ENCODE data around the gene DACT3. TPM values are rescaled to one million over a fixed set of nuclear protein-coding genes. Genes with fewer than 3 reads are reported as not detected.

DACT3 gene
- total RNA-seq, 4 donors from 2014 or later: 0.26 to 1.0 (median 0.39) TPM

GRCh38 chr19:46615966-46616365, 45.0 kb downstream of the DACT3 start:
- TF ChIP-seq CTCF (IDR thresholded peaks at IDR 0.05 in 4 of 5, conservative IDR thresholded peaks at IDR 0.05 in 1 of 5) (no peak), POLR2A (IDR thresholded peaks at IDR 0.05) (no peak)
- Histone ChIP-seq H3K27me3 (no peaks in the 10 kb centered on the region), H3K27ac (no peak overlapping the region), H3K4me3 (no peak overlapping the region), H3K9me3 (no peaks in the 10 kb centered on the region), H3K36me3 (no peaks in the 10 kb centered on the region), H3K4me1 (peaks cover 24 to 32% of the 10 kb centered on the region in 2 donors)
- DNase-seq (no peak), ATAC-seq (no peak)
- intact Hi-C loops (cut with DNase I; ENCODE audit: low total_unique reads): no loop called here
- in situ Hi-C loops (cut with MboI; ENCODE audit: low sequenced_read_pairs in 4 of 4): loop anchor here in 2 of 4 donors (5.0 to 10.0 kb wide), 2 partner anchors 46 to 49 kb away; partner anchors contain the start of gene DACT3 (in 2 of the 2)

GRCh38 chr19:46614114-46614722, 46.8 kb downstream of the DACT3 start:
- in situ Hi-C loops (cut with MboI; ENCODE audit: low sequenced_read_pairs in 4 of 4): loop anchor here in 3 of 4 donors (5.0 to 10.0 kb wide), 2 partner anchors 48 to 51 kb away; partner anchors contain the start of gene DACT3 (in 3 of the 3)
- intact Hi-C loops (cut with DNase I; ENCODE audit: low total_unique reads): loop anchor here (1.0 kb wide), 1 partner anchor 48 kb away; no protein-coding TSS in a partner anchor
- peak; percentile 47 to 73 for DNase-seq
- H3K36me3 ChIP-seq: peaks cover 0 to 11% of the 10 kb centered on the region in 2 donors
- ATAC-seq: peak; percentile 72 to 76
- no peaks in the 10 kb centered on the region for H3K9me3 ChIP-seq
- peaks cover 12 to 23% of the 10 kb centered on the region in 2 donors for H3K4me1 ChIP-seq
- H3K4me3 ChIP-seq: no peak overlapping the region
- no peak overlapping the region for H3K27ac ChIP-seq
- no peak for TF ChIP-seq POLR2A (IDR thresholded peaks at IDR 0.05)
- TF ChIP-seq CTCF (IDR thresholded peaks at IDR 0.05 in 4 of 5, conservative IDR thresholded peaks at IDR 0.05 in 1 of 5): peak; percentile 83 to 89 (median 87)
- H3K27me3 ChIP-seq: no peaks in the 10 kb centered on the region

- no peak for TF ChIP-seq POLR2A (IDR thresholded peaks at IDR 0.05)
- TF ChIP-seq CTCF (IDR thresholded peaks at IDR 0.05 in 4 of 5, conservative IDR thresholded peaks at IDR 0.05 in 1 of 5): no peak
- Histone ChIP-seq H3K9me3 (no peaks in the 10 kb centered on the region), H3K4me1 (peaks cover 12 to 16% of the 10 kb centered on the region in 2 donors), H3K4me3 (no peak overlapping the region), H3K36me3 (peaks cover 0 to 18% of the 10 kb centered on the region in 2 donors), H3K27ac (no peak overlapping the region), H3K27me3 (no peaks in the 10 kb centered on the region)
- intact Hi-C loops (cut with DNase I; ENCODE audit: low total_unique reads) (no loop called here), in situ Hi-C loops (cut with MboI; ENCODE audit: low sequenced_read_pairs in 4 of 4) (loop anchor here in 3 of 4 donors (5.0 to 10.0 kb wide), 2 partner anchors 49 to 51 kb away; partner anchors contain the start of gene DACT3 (in 3 of the 3))
- DNase-seq (peak in 1 of 2 donors; percentile 9), ATAC-seq (no peak)
Observed at GRCh38 chr19:46613525-46613924, 47.5 kb downstream of the DACT3 start.

GRCh38 chr19:46611776-46612175, 49.2 kb downstream of the DACT3 start:
- Histone ChIP-seq H3K4me3 (no peak overlapping the region), H3K27me3 (no peaks in the 10 kb centered on the region), H3K36me3 (peaks cover 0 to 36% of the 10 kb centered on the region in 2 donors), H3K9me3 (no peaks in the 10 kb centered on the region), H3K4me1 (peaks cover 4 to 8% of the 10 kb centered on the region in 2 donors), H3K27ac (no peak overlapping the region)
- intact Hi-C loops (cut with DNase I; ENCODE audit: low total_unique reads): no loop called here
- in situ Hi-C loops (cut with MboI; ENCODE audit: low sequenced_read_pairs in 4 of 4): loop anchor here in 3 of 4 donors (5.0 to 10.0 kb wide), 2 partner anchors 51 to 53 kb away; partner anchors contain the start of gene DACT3 (in 3 of the 3)
- no peak for TF ChIP-seq POLR2A (IDR thresholded peaks at IDR 0.05)
- no peak for TF ChIP-seq CTCF (IDR thresholded peaks at IDR 0.05 in 4 of 5, conservative IDR thresholded peaks at IDR 0.05 in 1 of 5)
- DNase-seq: peak in 1 of 2 donors; percentile 3
- no peak for ATAC-seq

Measured in gastrocnemius medialis (tissue), 4 donors.